Body of pancreas (tissue), 4 donors: ENCODE measurements around the gene STK11IP.

ENCODE experiments used
- POLR2A ChIP-seq, 3 donors: fragments of 450-650 bp; IDR thresholded peaks; one replicate each; pipeline ENCODE4 v1.6.1; 2016; ENCODE audit warnings: antibody characterized with exemption in 3 of 3, mild to moderate bottlenecking in 2 of 3
- TF ChIP-seq, protein P1 (sequence below), 7 experiments: fragments of 450-650 bp in 4 of 7; fragments of 200-600 bp in 3 of 7; sonication (generic) in 3 of 7; IDR thresholded peaks; one replicate each; pipeline ENCODE4 v1.5.1; 2016 to 2019; ENCODE audit warnings: antibody characterized with exemption in 7 of 7

DNA sequence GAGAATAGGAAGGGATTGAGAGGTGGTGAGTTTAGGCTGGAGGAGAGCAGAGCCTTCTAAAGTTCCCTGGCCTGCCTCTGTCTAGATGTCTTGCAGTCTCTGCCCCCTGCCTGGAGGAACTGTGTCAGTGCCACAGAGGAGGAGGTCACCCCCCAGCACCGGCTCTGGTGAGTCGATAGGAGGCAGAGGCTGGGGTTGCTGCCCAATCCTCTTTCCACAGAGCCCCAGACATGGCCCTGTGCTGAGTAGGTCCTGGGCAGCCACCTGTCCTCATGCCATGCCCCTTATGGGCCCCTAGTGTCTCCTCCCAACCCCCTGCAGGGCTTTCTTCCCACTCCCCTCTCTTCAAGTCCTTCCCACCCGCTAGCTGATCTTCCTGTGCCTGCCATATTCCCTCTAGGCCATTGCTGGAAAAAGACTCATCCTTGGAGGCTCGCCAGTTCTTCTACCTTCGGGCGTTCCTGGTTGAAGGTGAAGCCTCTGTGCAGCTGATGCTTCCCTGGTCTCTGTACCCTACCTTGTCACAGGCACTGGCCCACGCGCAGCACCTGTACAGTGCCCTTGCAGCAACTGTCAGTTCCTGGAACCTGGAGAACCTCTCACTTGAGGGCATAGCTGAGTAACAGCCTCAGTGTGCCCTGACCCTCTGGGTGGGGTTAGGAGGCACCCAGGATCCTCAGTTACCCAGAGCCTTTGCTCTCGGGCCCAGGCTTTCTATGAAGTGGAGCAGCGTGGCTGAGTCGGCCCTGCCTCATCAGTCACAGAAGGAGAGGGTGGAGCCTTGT lies 16.6 kb downstream of the STK11IP start:
- TF ChIP-seq, protein P1, sequence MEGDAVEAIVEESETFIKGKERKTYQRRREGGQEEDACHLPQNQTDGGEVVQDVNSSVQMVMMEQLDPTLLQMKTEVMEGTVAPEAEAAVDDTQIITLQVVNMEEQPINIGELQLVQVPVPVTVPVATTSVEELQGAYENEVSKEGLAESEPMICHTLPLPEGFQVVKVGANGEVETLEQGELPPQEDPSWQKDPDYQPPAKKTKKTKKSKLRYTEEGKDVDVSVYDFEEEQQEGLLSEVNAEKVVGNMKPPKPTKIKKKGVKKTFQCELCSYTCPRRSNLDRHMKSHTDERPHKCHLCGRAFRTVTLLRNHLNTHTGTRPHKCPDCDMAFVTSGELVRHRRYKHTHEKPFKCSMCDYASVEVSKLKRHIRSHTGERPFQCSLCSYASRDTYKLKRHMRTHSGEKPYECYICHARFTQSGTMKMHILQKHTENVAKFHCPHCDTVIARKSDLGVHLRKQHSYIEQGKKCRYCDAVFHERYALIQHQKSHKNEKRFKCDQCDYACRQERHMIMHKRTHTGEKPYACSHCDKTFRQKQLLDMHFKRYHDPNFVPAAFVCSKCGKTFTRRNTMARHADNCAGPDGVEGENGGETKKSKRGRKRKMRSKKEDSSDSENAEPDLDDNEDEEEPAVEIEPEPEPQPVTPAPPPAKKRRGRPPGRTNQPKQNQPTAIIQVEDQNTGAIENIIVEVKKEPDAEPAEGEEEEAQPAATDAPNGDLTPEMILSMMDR (IDR thresholded peaks at IDR 0.05), result no peak
- no peak for TF ChIP-seq POLR2A (IDR thresholded peaks at IDR 0.05)
